ENCODE data around the gene FIGN.

DNA sequence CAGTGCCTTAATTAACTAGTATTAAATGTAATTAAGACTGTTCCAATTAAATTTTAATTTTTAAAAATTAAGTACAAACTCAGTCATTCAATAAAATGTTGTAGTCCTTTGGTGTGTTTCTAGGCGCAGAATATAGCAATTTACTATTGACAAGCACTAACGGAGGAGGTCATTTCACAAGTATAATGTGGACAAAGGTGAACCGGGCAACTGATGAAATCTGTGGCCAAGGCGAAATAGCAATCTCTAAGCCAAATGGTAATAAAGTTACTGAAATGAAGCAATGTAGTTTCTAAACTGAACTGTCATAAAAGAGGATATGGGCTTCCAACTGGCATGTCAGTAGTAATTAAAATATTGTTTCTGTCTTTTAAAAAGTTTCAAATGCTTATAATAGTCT, 27.5 kb downstream of the FIGN start:
- TF ChIP-seq TAF1 (IDR thresholded peaks at IDR 0.05; ENCODE audit: low read depth, low read length): no peak
- TF ChIP-seq EZH2 (IDR thresholded peaks at IDR 0.05; ENCODE audit: low read depth, low read length, severe bottlenecking): no peak
- TF ChIP-seq, protein P1, sequence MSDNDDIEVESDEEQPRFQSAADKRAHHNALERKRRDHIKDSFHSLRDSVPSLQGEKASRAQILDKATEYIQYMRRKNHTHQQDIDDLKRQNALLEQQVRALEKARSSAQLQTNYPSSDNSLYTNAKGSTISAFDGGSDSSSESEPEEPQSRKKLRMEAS (IDR thresholded peaks at IDR 0.05): no peak
- no peak for TF ChIP-seq EGR1 (IDR thresholded peaks at IDR 0.05; ENCODE audit: borderline replicate concordance, low read depth, low read length)
- TF ChIP-seq TCF12 (IDR thresholded peaks at IDR 0.05; ENCODE audit: low read depth, low read length): no peak
- TF ChIP-seq JUND (IDR thresholded peaks at IDR 0.05; ENCODE audit: low read length): no peak
- TF ChIP-seq NANOG (IDR thresholded peaks at IDR 0.05; ENCODE audit: insufficient read depth, low read depth, low read length, poor library complexity, severe bottlenecking): no peak
- no peak for TF ChIP-seq CTCF (IDR thresholded peaks at IDR 0.05; ENCODE audit: control extremely low read depth in 1 of 3, insufficient read depth in 1 of 3, low read depth in 1 of 3, low read length in 3 of 3)
- no peak for TF ChIP-seq ATF3 (IDR thresholded peaks at IDR 0.05; ENCODE audit: insufficient read depth, low read depth, low read length)

Measured in H1 (cell line).